ENCODE results near the gene VTI1B.

The VTI1B gene

GRCh38 chr14:67675219-67675582, 769 bp upstream of the VTI1B start:
- no peak for DNase-seq

GRCh38 chr14:67674139-67674479, 323 bp downstream of the VTI1B start:
- DNase-seq: peak; percentile 68

DNA sequence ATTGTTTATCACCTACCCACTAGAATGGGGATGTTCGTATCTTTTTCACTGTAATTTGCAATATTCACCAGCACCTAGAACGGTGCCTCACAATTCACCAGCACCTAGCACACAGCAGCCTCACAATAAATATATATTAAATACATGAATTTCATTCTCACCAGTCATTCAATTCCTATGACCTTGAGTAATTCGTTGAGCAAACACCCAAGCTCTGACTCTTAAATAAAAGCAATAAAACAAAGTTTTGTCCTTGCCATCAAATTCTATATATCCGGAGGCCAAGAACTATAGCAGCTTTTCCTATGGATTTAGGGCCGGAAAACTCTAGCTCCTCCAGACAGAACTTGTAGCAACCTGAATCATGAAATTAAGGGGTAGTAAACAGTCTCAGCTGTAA, 981 bp downstream of the VTI1B start:
- no peak for DNase-seq

DNA sequence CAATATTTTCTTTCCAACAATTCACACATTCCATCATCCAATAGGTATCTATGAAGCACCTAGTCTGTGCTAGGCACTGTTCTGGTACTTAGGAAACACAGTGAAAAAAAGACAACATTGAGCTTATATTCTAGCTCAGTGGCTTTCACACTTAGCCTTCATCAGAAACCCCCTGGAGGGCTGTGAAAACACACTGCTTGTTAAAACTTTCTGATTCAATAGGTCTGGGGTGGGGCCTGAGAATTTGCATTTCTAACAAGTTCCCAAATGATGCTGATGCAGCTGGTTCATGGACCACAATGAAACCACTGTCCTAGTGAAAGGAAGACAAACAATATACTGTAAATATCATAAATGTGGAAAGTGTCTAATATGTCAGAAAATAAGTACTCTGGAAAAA, 5.9 kb downstream of the VTI1B start:
- DNase-seq: no peak

DNA sequence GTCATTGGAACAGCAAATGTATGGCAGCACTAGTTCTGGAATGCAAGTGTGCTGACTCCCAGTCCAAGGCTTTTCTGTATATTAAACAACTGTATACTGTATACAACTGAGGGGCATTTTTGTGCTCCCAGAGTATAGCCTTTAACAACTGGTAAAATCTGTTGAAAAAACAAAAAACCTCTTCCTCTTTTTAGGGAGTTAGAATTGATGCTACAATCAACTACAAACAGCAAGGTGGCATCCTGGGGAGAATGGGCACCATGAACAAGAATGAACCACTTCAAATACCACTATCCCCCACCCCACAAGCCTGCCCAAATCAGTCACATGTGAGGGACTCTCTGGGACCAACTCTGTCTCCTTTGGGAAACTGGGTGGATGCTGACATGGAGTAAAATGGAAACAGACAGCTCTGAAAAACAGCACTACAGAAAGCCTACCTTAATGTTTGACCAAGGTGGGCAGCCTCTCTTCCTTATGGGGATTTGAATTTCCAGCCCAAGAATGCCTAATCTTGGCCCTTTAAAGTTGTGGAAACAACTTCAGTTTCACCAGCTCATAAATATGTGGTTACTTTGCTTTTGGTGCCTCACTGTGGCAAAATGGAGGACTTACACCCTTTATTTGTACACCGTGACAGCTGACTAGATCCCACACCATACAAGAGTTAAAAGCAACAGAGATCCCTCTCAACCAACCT, 7.5 kb downstream of the VTI1B start:
- peak; percentile 55 for DNase-seq

DNA sequence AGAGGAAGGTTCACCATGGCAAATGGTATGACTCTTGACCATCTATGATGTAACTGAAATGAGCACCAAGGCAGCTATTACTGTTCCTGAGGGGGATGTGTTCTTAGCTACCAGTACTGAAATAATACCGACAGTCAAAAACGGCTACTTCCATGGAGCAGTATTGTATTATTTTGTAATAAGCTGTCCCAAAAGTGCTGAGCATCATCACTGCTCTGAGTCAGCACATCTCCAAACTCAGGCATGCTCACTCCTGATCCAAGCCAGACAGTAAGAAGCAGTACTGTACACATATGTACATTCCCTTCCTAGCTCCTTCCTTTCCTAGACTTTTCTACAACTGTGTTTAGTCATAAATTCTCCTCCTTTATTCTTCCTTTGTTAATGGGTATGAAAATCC, 8.6 kb downstream of the VTI1B start:
- no peak for DNase-seq

GRCh38 chr14:67663633-67664032, 10.8 kb downstream of the VTI1B start:
- DNase-seq: no peak

DNA sequence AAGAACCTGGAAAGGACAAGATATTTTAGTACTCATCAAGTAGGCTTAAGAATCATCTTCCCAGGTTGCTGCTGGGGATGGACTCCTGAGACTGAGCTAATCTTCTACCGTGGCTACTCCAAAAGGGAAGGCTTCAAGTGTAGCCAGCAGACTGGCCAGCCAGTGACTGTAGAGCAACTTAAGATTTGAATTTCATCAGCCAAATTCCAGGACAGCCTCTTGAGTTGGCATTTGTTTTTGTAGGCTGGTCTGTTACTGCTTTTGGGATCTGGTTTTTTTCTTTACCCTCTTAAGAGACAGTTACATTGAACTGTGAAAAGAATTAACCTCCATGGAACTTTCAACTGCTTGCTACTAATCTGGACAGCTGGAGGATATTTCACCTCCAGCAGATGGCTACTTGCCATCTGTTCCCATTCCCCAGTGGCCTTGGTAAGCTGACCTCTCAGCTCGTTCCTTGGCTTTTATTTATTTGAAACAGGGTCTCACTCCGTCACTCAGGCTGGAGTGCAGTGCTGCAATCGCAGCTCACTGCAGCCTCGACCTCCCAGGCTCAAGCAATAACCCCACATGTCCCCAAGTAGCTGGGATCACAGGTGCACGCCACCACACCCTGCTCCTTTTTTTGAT, 20.7 kb downstream of the VTI1B start:
- DNase-seq: no peak

DNA sequence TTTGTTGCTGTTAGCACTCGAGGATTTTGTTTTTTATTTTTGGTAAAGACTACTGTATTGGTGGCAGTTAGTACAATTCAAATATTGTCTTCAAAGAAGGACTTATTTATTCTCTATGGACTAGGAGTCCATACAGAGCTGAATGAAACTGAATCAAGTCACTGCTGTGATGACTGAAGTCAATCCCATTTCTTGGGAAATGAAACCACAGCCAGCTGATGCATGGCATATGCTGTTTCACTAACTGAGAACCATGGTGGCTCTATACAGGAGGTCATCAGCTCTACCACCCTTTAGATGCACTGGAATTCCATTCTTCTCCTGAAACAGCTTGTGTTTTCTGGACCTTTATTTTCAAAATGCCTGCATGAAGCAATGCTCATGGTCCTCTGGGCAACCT, 22.2 kb downstream of the VTI1B start:
- no peak for DNase-seq

DNA sequence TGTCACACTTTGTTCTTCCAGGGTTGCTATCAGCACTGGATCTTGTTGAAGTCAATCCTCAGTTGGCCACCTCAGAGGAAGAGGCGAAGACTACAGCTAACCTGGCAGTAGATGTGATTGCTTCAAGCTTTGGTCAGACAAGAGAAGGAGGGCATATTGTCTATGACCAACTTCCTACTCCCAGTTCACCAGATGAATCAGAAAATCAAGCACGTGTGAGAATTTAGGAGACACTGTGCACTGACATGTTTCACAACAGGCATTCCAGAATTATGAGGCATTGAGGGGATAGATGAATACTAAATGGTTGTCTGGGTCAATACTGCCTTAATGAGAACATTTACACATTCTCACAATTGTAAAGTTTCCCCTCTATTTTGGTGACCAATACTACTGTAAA, 23.7 kb downstream of the VTI1B start:
- DNase-seq: no peak

DNA sequence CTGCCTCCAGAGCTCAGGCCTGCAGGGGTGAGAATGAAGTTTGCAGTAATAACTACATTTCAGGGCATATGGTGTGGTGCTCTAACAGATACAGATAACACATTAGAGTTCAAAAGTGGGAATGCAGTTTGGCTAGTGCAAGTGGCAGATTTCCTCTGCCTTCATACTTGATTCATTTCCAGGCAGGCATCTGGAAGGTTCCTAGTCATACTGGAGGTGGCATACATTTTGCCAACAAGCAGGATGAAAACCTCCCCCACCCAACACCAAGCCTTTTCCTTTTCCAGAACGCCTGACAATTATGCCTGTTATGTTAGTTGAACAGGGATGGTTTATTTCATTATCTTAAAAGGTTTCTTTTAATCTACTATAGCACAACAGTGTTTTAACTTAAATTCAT, 24.3 kb downstream of the VTI1B start:
- no peak for DNase-seq

DNA sequence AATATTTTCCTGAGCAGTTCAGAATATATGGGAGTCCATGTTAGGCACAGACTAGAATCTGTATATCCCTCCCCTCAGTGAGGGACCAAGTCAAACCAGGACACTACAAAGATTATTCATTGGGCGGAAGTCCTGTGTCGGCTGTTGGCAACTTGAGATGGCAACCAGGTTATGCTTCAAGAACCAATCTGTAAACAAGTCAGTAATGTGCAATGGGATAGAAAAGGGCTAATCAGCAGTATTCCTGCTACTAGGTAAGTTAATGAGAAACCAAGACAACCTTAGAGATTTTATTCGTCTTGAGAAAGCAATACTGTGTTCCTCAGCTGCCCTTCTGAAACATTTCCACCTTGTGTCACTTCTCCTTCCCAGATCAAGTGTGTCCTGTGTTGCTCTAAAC, 28.3 kb downstream of the VTI1B start:
- DNase-seq: no peak

- DNase-seq: no peak
Measured at GRCh38 chr14:67645414-67645813, 29.0 kb downstream of the VTI1B start.

DNA sequence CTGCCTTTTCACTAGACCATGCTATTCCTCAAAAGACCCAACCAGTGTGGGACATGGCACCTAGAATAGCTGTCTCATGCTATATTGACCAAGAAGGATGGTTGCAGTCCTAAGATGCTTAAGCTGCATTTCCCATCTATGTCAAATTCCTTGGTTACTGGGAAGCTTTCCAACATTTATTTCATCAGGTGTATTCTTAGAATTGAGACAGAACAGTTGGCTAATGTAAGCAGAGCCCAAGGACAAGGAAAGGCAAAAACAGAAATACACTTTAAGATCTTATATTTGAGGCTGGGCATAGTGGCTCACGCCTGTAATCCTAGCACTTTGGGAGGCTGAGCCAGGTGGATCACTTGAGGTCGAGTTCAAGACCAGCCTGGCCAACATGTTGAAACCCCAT, 30.0 kb downstream of the VTI1B start:
- DNase-seq: no peak

DNA sequence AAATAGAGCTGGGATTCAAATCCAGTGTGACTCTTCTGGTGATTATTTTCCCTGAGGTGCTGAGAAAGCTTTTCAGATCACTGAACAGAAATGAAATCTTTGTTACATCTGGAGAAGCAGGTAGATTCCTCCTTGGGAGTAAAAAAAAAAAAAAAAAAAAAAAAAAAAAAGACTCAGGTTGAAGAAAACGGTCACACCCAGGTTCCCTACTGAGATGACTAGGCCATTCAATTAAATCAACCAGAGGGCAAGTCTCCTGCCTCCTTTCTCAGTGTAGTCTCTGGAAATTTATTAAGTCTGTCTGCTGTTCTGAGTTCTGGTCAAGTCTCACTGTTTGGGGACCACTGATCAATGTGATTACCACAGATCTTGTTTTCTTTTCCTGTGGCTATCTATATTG, 30.7 kb downstream of the VTI1B start:
- no peak for DNase-seq

GRCh38 chr14:67641902-67642749, 32.3 kb downstream of the VTI1B start:
- DNase-seq: no peak

DNA sequence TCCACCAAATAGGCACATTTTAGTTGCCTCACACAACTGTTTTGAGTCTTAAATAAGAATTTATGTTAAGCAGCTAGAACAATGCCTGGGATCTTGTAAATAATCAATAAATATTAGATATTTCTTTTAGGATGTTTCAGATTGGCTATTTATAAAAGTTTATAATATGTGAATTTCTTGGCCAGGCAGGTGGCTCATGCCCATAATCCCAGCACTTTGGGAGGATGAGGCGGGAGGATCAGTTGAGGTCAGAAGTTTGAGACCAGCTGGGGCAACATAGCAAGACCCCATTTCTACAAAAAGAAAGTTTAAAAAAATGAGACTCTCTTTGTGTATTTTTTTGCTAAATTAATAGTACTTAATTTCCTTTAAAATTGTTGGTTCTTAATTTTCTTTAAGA, 33.0 kb downstream of the VTI1B start:
- DNase-seq: no peak

DNA sequence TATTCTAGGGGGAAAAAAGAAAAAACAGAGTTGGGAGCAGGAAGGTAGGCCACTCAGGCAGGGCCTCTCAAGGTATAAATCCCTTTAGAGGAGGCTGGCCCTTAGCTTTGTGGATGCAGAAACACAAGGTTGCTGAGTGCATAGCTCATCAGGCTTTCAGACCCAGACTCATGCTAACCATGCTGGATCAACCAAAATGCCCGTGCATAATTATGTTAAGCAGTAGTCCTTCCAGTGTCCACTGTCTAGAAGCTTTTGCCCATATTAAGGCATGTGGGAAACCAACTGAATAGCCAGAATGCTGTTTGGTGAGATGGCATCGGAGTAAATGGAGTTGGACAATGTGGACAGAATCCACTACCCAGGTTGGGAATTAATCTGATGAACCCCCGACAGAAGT, 35.8 kb downstream of the VTI1B start:
- no peak for DNase-seq

- DNase-seq: no peak
Measured at GRCh38 chr14:67636361-67636919, 38.0 kb downstream of the VTI1B start.

DNA sequence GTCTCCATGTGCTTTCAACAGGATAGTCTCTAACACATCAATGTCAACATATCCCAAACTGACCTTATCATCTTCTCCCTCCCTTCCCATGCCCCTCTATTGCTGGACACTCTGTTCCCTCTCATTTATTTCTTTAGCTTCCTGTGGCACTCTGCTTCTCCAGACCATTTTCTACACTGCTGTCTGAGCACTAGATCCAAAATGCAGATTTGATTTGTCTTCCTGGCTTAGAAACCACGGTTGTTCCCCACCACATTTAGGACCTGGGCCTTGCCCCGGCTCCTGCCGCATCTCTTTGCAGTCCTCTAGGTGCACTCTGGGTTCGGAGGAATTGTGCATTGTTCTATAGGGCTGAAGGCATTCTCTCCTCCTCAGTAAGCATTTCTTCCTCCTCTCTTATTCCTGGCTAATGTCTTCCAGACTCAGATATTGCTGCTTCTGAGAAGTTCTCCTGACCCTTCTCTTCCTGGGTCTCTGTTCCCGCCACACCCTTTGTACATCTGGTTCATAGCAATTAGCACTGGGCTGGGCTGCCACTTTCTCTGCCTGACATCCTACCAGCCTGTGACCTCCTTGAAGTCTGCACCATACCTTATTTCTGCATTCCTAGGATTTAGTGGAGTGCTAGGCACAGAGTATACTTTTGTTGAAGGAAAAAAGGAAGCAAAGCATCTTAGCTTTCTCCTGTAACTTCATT, 40.8 kb downstream of the VTI1B start:
- DNase-seq: no peak

- DNase-seq: no peak
Measured at GRCh38 chr14:67630938-67631337, 43.5 kb downstream of the VTI1B start.

DNA sequence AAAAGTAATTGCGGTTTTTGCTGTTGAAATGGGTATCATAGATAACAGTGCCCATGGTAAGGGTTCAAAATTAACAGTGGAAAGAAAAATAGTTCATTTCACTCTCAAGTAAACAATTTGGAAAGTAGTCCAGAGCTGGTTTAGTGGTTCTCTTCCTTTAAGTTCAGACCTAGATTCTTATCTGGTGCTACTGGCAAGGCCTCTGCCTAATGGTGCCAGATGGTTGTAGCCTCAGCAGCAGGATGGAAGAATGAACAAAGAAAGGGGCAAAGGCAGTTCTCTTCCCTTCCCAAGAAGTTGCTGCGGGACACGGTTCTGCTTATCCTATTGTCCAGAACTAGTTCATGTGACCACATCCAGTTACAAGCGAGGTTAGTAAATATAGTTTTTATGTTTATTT, 44.2 kb downstream of the VTI1B start:
- DNase-seq: no peak

DNA sequence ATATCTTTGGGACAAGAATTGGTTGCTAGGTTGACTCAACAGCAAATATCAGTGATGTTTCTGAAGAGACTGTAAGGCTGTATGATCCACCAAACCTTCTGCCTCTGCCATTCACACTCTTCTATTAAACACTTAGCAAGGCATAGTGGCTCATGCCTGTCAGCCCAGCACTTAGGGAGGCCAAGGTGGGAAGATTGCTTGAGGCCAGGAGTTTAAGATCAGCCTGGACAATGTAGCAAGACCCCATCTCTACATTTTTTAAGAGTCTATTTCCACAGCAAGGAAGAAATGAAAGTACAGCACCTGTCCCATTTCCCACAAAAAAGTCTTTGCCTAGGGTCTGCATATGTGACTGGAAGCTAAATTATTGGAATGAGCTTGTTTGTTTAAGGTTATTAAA, 46.9 kb downstream of the VTI1B start:
- no peak for DNase-seq

Data from NCI-H2227 treated with DMSO at 0.1 percent for 48 hours (cell line).